GM21737 (cell line): ENCODE measurements around the gene RAP1A.
"Not testable (repeated sequence)": the region's sequence is repeated elsewhere in the genome, so short reads cannot be mapped to it uniquely, and the experiment has no call there.

Experiments
- ATAC-seq: cut with Tn5 transposase; IDR thresholded peaks from one replicate; pipeline ENCODE4 v1.9.1; 2021; ENCODE audit warnings: mild to moderate bottlenecking, moderate library complexity; ENCODE audit not compliant: unreplicated experiment

The RAP1A gene

GRCh38 chr1:111660204-111661150 lies 40.9 kb downstream of the RAP1A start:
- no peak for ATAC-seq

GRCh38 chr1:111664652-111665051 lies 45.1 kb downstream of the RAP1A start:
- ATAC-seq, result no peak

GRCh38 chr1:111665497-111665896 lies 45.9 kb downstream of the RAP1A start:
- no peak for ATAC-seq

GRCh38 chr1:111666828-111667227 lies 47.2 kb downstream of the RAP1A start:
- no peak for ATAC-seq

GRCh38 chr1:111669268-111669667 lies 49.7 kb downstream of the RAP1A start:
- ATAC-seq, result no peak

GRCh38 chr1:111671852-111672251 lies 52.3 kb downstream of the RAP1A start:
- no peak for ATAC-seq

GRCh38 chr1:111672331-111672730 lies 52.7 kb downstream of the RAP1A start:
- no peak for ATAC-seq

GRCh38 chr1:111677604-111678003 lies 58.0 kb downstream of the RAP1A start:
- ATAC-seq, result no peak

GRCh38 chr1:111679541-111679940 lies 60.0 kb downstream of the RAP1A start:
- ATAC-seq, result no peak

GRCh38 chr1:111680212-111680800 lies 60.7 kb downstream of the RAP1A start:
- ATAC-seq, result not testable (repeated sequence)

GRCh38 chr1:111685293-111686153 lies 65.9 kb downstream of the RAP1A start:
- not testable (repeated sequence) for ATAC-seq

- ATAC-seq, result no peak
These were observed 70.7 kb downstream of the RAP1A start for GRCh38 chr1:111690306-111690617.

GRCh38 chr1:111691886-111692285 lies 72.3 kb downstream of the RAP1A start:
- ATAC-seq, result no peak

- ATAC-seq, result no peak
These were observed 76.2 kb downstream of the RAP1A start for GRCh38 chr1:111695801-111696200.

GRCh38 chr1:111696330-111696729 lies 76.7 kb downstream of the RAP1A start:
- no peak for ATAC-seq

GRCh38 chr1:111699268-111699667 lies 79.7 kb downstream of the RAP1A start:
- no peak for ATAC-seq

- no peak for ATAC-seq
These were observed 83.0 kb downstream of the RAP1A start for GRCh38 chr1:111702504-111703050.

- ATAC-seq, result no peak
These were observed 84.7 kb downstream of the RAP1A start for GRCh38 chr1:111704240-111704639.

GRCh38 chr1:111704776-111705175 lies 85.2 kb downstream of the RAP1A start:
- ATAC-seq, result no peak

GRCh38 chr1:111705841-111706240 lies 86.3 kb downstream of the RAP1A start:
- no peak for ATAC-seq

- no peak for ATAC-seq
These were observed 87.3 kb downstream of the RAP1A start for GRCh38 chr1:111706921-111707320.
